ENCODE data around the gene LRRC58. TPM values are rescaled to one million over a fixed set of nuclear protein-coding genes. Genes with fewer than 3 reads are reported as not detected.
"Not testable (repeated sequence)": the region's sequence is repeated elsewhere in the genome, so short reads cannot be mapped to it uniquely, and the experiment has no call there.

The LRRC58 gene
- total and polyA plus RNA-seq, 2 of the 13 experiments (the other 11 are each of a cell fraction or from before 2014, with no cell fraction given) = 9.7 to 17.3 TPM

DNA sequence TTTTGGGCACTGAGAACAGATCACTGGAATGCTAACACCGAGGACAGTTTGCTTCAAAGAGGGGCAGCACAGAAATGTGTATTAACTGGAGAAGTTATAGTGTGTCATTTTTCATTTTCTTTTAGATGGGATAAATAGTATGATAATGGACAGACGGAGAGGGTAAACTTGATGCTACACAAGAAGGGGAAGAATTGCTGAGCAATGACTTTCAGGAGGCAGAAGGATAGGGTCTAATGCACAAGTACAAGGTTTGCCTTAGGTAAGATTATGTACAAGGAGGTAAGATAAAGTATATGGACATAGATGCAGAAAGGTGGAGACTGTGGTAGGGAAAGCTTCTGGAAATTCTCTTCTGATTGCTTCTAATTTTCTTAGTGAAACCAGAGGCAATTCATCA, 32.3 kb upstream of the LRRC58 start:
- 49% methylated on average over 2 of the region's 2 CpGs for WGBS (ENCODE audit: low lambda C conversion rate)
- FAIRE-seq = no peak

DNA sequence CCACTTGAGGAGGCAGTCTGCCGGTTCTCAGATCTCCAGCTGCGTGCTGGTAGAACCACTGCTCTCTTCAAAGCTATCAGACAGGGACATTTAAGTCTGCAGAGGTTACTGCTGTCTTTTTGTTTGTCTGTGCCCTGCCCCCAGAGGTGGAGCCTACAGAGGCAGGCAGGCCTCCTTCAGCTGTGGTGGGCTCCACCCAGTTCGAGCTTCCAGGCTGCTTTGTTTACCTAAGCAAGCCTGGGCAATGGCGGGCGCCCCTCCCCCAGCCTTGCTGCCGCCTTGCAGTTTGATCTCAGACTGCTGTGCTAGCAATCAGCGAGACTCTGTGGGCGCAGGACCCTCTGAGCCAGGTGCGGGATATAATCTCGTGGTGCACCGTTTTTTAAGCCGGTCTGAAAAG, 28.8 kb upstream of the LRRC58 start:
- intact Hi-C loops (cut with micrococcal nuclease; ENCODE audit: unreplicated experiment); H3K36me3 ChIP-seq (replicated peaks in 1 of 2; ENCODE audit: control insufficient read depth in 1 of 2, insufficient read depth in 2 of 2, low read length in 2 of 2); H3K27ac ChIP-seq (ENCODE audit: extremely low read length, insufficient read depth, low read length); BruUV-seq (replicated peaks); H2AFZ ChIP-seq (ENCODE audit: low read length); H3K9me3 ChIP-seq (ENCODE audit: low read length); H4K20me1 ChIP-seq (ENCODE audit: insufficient read depth, low read length); FAIRE-seq; H3K4me1 ChIP-seq (ENCODE audit: insufficient read depth, low read length); CTCF ChIA-PET (ENCODE audit: low intra/inter-chr PET ratio, low total read pairs); H3K79me2 ChIP-seq (ENCODE audit: insufficient read depth, low read length); ATAC-seq; in situ Hi-C loops (cut with HindIII; ENCODE audit: extremely low pct_ligation_motif_present, low pct_unique_long_range_greater_than_20kb); H3K9ac ChIP-seq (ENCODE audit: insufficient read depth, low read depth, low read length); POLR2A ChIA-PET; DNase-seq (ENCODE audit: low spot score); H3K27me3 ChIP-seq (ENCODE audit: control insufficient read depth in 1 of 2, insufficient read depth in 2 of 2, low read length in 2 of 2); TF ChIP-seq FOXA1 (IDR thresholded peaks at IDR 0.05): not testable (repeated sequence)
- TF ChIP-seq ZNF687 (CRISPR knock-in tag; IDR thresholded peaks at IDR 0.05) = peak; percentile 26; the same call in 1 of the 2 replicates
- TF ChIP-seq SP5 (CRISPR knock-in tag; IDR thresholded peaks at IDR 0.05; ENCODE audit: borderline replicate concordance, low read depth) = 0 out of 2 replicates have a peak, but pooled peaks have one; percentile 23
- peak; percentile 64 for TF ChIP-seq FOXA1 (CRISPR knock-in tag; IDR thresholded peaks at IDR 0.05)
- peak; percentile 74; the same call in 1 of the 2 replicates for TF ChIP-seq ZNF281 (CRISPR knock-in tag; IDR thresholded peaks at IDR 0.05; ENCODE audit: borderline replicate concordance)
- peak; percentile 46; the same call in 1 of the 2 replicates for TF ChIP-seq FOXA3 (CRISPR knock-in tag; IDR thresholded peaks at IDR 0.05)
- WGBS (ENCODE audit: low lambda C conversion rate) = 4% methylated on average over 4 of the region's 12 CpGs
- H3K4me3 ChIP-seq (replicated peaks in 1 of 3; ENCODE audit: insufficient read depth in 1 of 3, low read depth in 2 of 3, low read length in 3 of 3) = peak overlapping the region in 1 of 3 experiments; percentile 28; a peak in 3 of 6 replicates
- 0 out of 2 replicates have a peak overlapping the region, but pooled peaks have one; percentile 7 for H3K4me2 ChIP-seq (ENCODE audit: low read depth, low read length)

More for the DNA sequence above, 32.3 kb upstream of the LRRC58 start:
- no peaks in the 10 kb centered on the region for H4K20me1 ChIP-seq (ENCODE audit: insufficient read depth, low read length)
- no TSS peak for BruUV-seq (replicated peaks)
- intact Hi-C loops (cut with micrococcal nuclease; ENCODE audit: unreplicated experiment) = no loop called here
- no peak for ATAC-seq
- peak; percentile 55 for TF ChIP-seq MAFF (IDR thresholded peaks at IDR 0.05; ENCODE audit: low read depth, low read length)
- no peak for TF ChIP-seq ZSCAN21 (CRISPR knock-in tag; IDR thresholded peaks at IDR 0.05; ENCODE audit: borderline replicate concordance)
- TF ChIP-seq RELA (CRISPR knock-in tag; IDR thresholded peaks at IDR 0.05) = no peak
- peak in 1 of 2 experiments; percentile 74; a peak in 3 of 4 replicates for TF ChIP-seq MAFK (conservative IDR thresholded peaks at IDR 0.05 in 1 of 2, IDR thresholded peaks at IDR 0.05 in 1 of 2; ENCODE audit: low read length in 2 of 2)
- no peaks in the 10 kb centered on the region; a peak in 1 of 5 replicates for H3K27me3 ChIP-seq (ENCODE audit: control insufficient read depth in 1 of 2, insufficient read depth in 2 of 2, low read length in 2 of 2)
- CTCF ChIA-PET (ENCODE audit: low intra/inter-chr PET ratio, low total read pairs) = no interaction called here
- no peak overlapping the region for H3K4me2 ChIP-seq (ENCODE audit: low read depth, low read length)
- no peaks in the 10 kb centered on the region for H3K4me1 ChIP-seq (ENCODE audit: insufficient read depth, low read length)
- H3K27ac ChIP-seq (ENCODE audit: extremely low read length, insufficient read depth, low read length) = no peak overlapping the region
- no peak for DNase-seq (ENCODE audit: low spot score)
- no peaks in the 10 kb centered on the region for H3K36me3 ChIP-seq (replicated peaks in 1 of 2; ENCODE audit: control insufficient read depth in 1 of 2, insufficient read depth in 2 of 2, low read length in 2 of 2)
- no peak overlapping the region for H3K9ac ChIP-seq (ENCODE audit: insufficient read depth, low read depth, low read length)
- in situ Hi-C loops (cut with HindIII; ENCODE audit: extremely low pct_ligation_motif_present, low pct_unique_long_range_greater_than_20kb) = no loop called here
- POLR2A ChIA-PET = no interaction called here
- no peak overlapping the region for H2AFZ ChIP-seq (ENCODE audit: low read length)
- H3K79me2 ChIP-seq (ENCODE audit: insufficient read depth, low read length) = no peaks in the 10 kb centered on the region
- H3K9me3 ChIP-seq (ENCODE audit: low read length) = no peaks in the 10 kb centered on the region
- no peak overlapping the region for H3K4me3 ChIP-seq (replicated peaks in 1 of 3; ENCODE audit: insufficient read depth in 1 of 3, low read depth in 2 of 3, low read length in 3 of 3)

Data from HepG2 (cell line).